ENCODE data around the gene TTC31. TPM values are rescaled to one million over a fixed set of nuclear protein-coding genes. Genes with fewer than 3 reads are reported as not detected.

The TTC31 gene
- total RNA-seq, 2 experiments from 2014 or later, result 20.3 to 21.9 TPM

GRCh38 chr2:74505448-74506246 is 22.8 kb downstream of the TTC31 start:
- ChIA-PET CTCF (interaction anchor here (0.9 to 3.4 kb wide), 4 partner anchors 9 to 82 kb away, joined by 3 to 27 read pairs (median 5); partner anchors contain the start of genes AUP1, HTRA2 and TLX2), POLR2A (interaction anchor here (4.8 kb wide), 1 partner anchor 24 kb away, joined by 21 read pairs; the partner anchor contains the start of genes AUP1 and HTRA2)
- no peak overlapping the region for H3K27ac Mint-ChIP-seq
- peaks cover 43% of the 10 kb centered on the region for H3K4me1 Mint-ChIP-seq (ENCODE audit: low read depth)
- no peak for DNase-seq
- H3K9me3 Mint-ChIP-seq, result no peaks in the 10 kb centered on the region
- H3K4me3 Mint-ChIP-seq, result peak overlapping the region; percentile 12
- no peak for TF ChIP-seq CTCF (IDR thresholded peaks at IDR 0.05)
- H3K27me3 Mint-ChIP-seq, result peaks cover 46% of the 10 kb centered on the region
- no peak for ATAC-seq
- peaks cover 33% of the 10 kb centered on the region for H3K36me3 Mint-ChIP-seq (ENCODE audit: low read depth)
- intact Hi-C loops (cut with micrococcal nuclease), result no loop called here

- Mint-ChIP-seq H3K27me3 (peaks cover 44% of the 10 kb centered on the region), H3K36me3 (ENCODE audit: low read depth) (peaks cover 33% of the 10 kb centered on the region), H3K27ac (peak within 1 kb of the TSS; percentile 99), H3K9me3 (no peaks in the 10 kb centered on the region), H3K4me3 (peak within 1 kb of the TSS; percentile 94), H3K4me1 (ENCODE audit: low read depth) (peaks cover 42% of the 10 kb centered on the region)
- POLR2A ChIA-PET, result interaction anchor here (1.0 to 4.8 kb wide), 8 partner anchors 10 to 77 kb away, joined by 3 to 21 read pairs (median 4); partner anchors contain the start of genes AUP1, CCDC142, HTRA2 and INO80B
- TF ChIP-seq CTCF (IDR thresholded peaks at IDR 0.05), result peak; percentile 50
- CTCF ChIA-PET, result interaction anchor here (0.9 to 3.4 kb wide), 8 partner anchors 7 to 84 kb away, joined by 3 to 27 read pairs (median 4); partner anchors contain the start of genes AUP1, HTRA2, MRPL53 and TLX2
- DNase-seq (peak; percentile 100), ATAC-seq (peak; percentile 91)
- intact Hi-C loops (cut with micrococcal nuclease), result no loop called here
Observed at GRCh38 chr2:74507145-74507925, 24.5 kb downstream of the TTC31 start, which contains the start of gene PCGF1. TSS of gene PCGF1 (minus strand) at chr2:74507695. CDS start at chr2:74507668, 27 bp downstream.

GRCh38 chr2:74507926-74508520 is 25.1 kb downstream of the TTC31 start:
- ChIA-PET POLR2A (interaction anchor here (0.5 to 4.8 kb wide), 5 partner anchors 8 to 308 kb away, joined by 3 to 21 read pairs (median 4); partner anchors contain the start of genes AUP1, HTRA2, INO80B and LBX2), CTCF (interaction anchor here (1.0 to 3.4 kb wide), 6 partner anchors 9 to 83 kb away, joined by 3 to 27 read pairs (median 4); partner anchors contain the start of gene LBX2)
- DNase-seq, result peak; percentile 54
- Mint-ChIP-seq H3K4me1 (ENCODE audit: low read depth) (peaks cover 36% of the 10 kb centered on the region), H3K9me3 (no peaks in the 10 kb centered on the region), H3K27ac (peak overlapping the region; percentile 99), H3K27me3 (peaks cover 43% of the 10 kb centered on the region), H3K4me3 (peak overlapping the region; percentile 94), H3K36me3 (ENCODE audit: low read depth) (peaks cover 33% of the 10 kb centered on the region)
- TF ChIP-seq CTCF (IDR thresholded peaks at IDR 0.05), result no peak
- ATAC-seq, result peak; percentile 7
- intact Hi-C loops (cut with micrococcal nuclease), result no loop called here

GRCh38 chr2:74510272-74510671 is 27.4 kb downstream of the TTC31 start:
- DNase-seq (no peak), ATAC-seq (no peak)
- H3K4me3 Mint-ChIP-seq, result no peak overlapping the region
- peaks cover 31% of the 10 kb centered on the region for H3K4me1 Mint-ChIP-seq (ENCODE audit: low read depth)
- peaks cover 16% of the 10 kb centered on the region for H3K36me3 Mint-ChIP-seq (ENCODE audit: low read depth)
- intact Hi-C loops (cut with micrococcal nuclease), result no loop called here
- H3K27ac Mint-ChIP-seq, result no peak overlapping the region
- H3K27me3 Mint-ChIP-seq, result peaks cover 41% of the 10 kb centered on the region
- POLR2A ChIA-PET, result interaction anchor here (0.7 to 4.8 kb wide), 8 partner anchors 10 to 76 kb away, joined by 3 to 21 read pairs (median 4); partner anchors contain the start of genes AUP1, CCDC142, HTRA2 and LBX2
- H3K9me3 Mint-ChIP-seq, result no peaks in the 10 kb centered on the region
- TF ChIP-seq CTCF (IDR thresholded peaks at IDR 0.05), result no peak
- CTCF ChIA-PET, result interaction anchor here (0.5 to 1.9 kb wide), 5 partner anchors 12 to 141 kb away, joined by 3 to 5 read pairs (median 3); partner anchors contain the start of gene C2orf81

All from activated CD8-positive, alpha-beta T cell treated with anti-CD3 and anti-CD28 coated beads for 36 hours (primary cell).